ENCODE measurements around the gene TULP4.

- no peak for TF ChIP-seq CTCF (IDR thresholded peaks at IDR 0.05 in 4 of 5, conservative IDR thresholded peaks at IDR 0.05 in 1 of 5)
- TF ChIP-seq POLR2A (IDR thresholded peaks at IDR 0.05): no peak
Observed at GRCh38 chr6:158531566-158531965, 219.3 kb downstream of the TULP4 start.

All from gastrocnemius medialis (tissue), 4 donors.